ENCODE data around the gene KCNQ1OT1.

The KCNQ1OT1 gene

DNA sequence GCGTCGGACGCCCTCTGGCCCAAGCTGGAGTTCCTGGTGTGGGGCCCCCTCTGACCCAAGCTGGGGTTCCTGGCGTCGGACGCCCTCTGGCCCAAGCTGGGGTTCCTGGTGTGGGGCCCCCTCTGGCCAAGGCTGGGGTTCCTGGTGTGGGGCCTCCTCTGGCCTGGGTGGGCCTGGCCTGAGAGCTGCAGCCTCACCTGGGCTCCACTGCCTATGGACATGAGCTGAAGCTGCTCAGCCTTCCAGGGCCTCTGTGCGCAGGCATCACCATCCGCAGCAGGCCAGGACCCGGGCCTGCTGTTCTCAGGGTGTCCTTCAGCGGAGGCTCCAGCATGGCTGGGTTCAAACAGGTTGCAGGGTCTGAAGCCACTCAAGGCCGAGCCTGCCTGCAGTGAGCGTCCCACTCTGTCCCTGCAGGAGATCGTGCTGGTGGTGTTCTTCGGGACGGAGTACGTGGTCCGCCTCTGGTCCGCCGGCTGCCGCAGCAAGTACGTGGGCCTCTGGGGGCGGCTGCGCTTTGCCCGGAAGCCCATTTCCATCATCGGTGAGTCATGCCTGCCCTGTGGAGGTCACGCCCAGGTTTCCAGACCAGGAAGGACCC, 129.5 kb downstream of the KCNQ1OT1 start:
- DNase-seq (ENCODE audit: low read depth) = no peak

DNA sequence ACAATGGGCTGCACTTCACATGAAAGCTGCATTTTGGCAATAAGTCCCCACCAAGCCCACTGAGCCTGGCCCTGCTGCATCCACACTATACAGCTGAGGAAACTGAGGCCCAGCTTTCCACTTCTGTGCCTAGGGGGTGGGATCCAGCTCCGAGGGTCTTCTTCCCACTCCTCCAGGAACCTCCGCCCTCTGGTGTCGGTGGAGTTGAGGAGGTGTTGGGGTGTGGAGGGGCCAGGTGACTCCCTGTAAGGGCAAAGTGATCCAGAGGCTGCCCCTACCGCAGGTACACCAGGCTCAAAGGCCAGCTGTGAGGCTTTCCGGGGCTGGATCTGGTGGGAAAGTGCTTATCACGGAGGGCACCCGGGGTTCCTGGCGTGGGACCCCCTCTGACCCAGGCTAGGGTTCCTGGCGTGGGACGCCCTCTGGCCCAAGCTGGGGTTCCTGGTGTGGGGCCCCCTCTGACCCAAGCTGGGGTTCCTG, 130.0 kb downstream of the KCNQ1OT1 start:
- no peak for DNase-seq (ENCODE audit: low read depth)

DNA sequence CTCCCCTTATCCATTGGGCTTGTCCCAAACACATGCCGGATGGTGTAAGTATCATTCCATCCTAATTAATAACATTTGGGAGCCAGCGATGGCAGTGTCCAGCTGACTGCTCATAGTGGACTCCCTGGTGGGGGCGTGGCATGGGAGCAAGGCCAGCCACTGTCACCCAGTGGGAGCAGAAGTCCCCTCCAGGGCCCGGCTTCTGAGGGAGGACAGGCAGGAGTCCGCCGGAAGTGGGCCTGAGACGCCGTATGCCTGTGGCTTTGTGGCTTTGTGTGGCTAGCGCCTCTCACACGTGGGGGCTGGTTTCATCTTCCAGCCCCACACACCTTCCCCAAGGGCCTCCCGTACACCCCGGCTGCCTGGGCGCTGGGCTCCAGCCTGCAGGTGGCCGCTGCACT, 130.5 kb downstream of the KCNQ1OT1 start:
- DNase-seq (ENCODE audit: low read depth) = no peak

DNA sequence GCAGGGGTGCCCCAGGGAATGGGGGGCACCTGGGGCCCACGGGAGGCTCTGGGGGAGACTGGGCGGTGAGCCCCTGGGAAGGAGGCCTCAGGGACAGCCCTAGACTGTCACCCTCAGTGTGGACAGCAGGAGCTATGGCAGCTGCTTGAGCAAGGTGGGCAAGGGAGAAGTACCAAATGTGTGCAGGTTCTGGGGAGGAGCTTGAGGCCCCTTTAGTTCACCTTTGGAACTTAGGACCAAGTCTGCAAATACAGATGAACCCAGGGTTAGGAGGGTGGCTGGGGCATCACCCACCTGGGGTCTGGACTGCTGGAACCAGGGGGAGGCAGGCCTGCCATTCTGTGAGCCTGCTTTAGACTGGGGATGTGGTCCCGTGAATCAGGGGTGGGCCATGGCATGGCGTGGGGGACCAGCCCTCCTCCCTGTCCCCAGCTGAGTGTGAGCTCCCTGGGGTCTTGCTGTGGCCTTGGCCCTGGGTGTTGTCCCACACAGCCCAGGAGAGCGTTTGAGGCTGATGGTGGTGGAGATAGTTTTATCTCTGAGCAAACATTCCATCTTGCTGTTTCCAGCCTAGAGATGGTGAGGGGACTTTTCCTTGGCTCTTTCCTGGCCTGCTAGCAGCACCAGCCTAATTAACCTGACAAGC, 132.6 kb downstream of the KCNQ1OT1 start:
- DNase-seq (ENCODE audit: low read depth) = no peak

DNA sequence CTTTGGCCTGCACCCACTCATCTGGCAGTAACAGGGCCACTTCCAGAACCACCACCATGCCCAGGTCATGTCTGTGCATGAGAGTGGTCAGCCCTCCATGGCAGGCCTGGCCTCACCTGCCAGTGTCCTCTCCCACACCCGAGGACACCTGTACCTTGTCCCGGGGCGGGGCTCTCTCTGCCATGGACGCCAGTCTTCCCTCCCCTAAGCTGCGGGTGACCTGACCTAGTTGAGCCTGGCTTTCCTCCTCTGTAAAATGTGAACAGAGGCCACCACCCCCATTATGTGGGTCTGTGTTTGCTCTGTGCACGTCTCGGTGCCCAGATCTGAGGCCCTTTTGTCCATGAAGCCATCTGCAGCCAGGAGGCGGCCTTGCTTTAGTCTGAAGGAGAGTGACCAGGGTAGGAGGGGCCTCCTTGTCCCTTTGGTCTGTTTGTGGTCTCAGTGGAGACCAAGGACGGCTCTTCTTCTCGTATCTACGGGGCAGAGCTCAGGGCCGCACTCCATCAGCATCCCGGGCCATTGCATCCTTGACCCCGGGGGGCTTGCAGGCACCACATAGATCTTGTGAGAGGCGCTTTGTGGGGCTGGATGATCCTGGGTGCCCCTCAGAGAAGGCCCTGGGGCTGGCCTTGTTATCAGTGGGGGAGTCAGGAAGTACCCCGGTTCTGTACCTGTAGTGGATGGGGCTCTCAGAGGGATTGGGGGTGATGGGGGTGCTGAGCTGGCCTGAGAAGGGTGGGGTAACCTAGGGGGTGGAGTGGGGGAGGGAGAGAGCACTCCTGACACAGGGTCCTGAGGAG, 133.4 kb downstream of the KCNQ1OT1 start:
- no peak for DNase-seq (ENCODE audit: low read depth)

DNA sequence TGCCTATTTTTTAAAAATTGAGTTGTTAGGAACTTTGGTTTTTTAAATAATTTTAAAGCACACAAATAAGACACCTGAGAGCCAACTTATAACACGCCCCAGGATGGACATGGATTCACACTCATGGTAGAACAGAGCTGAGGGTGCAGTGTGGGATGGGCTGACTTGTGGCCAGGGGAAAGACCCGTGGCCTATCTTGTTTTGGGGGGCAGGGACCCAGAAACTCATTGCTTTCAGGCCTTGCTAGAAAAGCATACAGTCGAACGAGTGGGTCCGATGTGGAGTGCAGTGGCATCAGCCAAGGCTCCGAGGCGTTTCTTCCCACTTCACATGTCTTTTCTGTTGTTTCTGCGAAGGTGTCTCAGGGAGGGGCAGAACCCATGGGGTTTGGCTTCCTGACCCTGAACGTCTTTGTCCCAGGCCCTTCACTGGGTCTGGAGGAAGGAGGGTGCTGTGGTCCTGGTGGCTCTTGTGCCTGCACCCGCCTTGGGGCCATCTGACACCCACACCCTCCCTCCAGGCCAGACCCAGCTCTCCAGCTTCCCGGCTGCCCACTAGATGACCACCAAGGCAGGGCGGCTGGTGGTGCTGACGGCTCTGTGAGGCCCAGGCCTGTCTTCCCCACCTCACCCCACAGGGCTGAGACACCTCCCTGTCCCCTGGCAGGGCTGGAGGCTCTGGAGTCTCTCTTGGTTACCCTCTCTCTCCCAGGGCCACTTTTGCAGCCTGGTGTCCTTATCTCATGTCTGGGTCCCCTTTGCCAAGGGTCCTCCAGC, 134.2 kb downstream of the KCNQ1OT1 start:
- DNase-seq (ENCODE audit: low read depth) = no peak

DNA sequence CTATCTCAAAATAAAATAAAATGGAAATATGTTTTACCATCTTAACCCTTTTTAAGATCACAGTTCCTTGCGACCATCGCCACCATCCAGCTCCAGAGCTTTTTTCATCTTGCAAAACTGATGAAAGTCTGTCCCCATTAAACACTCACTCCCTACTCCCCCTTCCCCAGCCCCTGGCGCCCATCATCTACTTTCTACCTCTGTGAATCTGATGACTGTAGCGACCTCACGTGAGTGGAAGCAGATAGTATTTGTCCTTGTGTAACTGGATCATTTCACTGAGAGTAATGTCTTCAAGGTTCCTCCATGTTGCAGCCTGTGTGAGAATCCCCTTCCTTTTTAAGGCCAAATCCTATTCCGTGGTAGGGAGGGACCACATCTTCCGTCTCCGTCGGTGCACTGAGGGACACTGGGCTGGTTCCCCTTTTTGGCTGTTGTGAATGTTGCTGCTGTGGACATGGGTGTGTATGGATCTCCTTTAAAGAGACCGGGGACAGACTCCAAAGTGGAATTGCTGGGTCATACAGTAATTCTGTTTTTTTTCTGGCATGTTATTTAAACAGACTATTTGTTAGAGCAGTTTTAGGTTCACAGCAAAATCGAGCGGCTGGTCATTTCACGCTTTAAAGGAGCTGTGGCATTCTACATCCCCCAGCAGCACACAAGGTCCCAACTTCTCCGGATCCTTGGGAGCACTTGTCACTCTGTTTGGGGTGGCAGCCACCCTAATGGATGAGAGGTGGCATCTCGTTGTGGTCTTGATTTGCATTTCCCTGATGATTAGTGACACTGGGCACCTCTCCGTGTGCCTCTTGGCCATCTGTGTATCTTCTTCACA, 135.0 kb downstream of the KCNQ1OT1 start:
- no peak for DNase-seq (ENCODE audit: low read depth)

DNA sequence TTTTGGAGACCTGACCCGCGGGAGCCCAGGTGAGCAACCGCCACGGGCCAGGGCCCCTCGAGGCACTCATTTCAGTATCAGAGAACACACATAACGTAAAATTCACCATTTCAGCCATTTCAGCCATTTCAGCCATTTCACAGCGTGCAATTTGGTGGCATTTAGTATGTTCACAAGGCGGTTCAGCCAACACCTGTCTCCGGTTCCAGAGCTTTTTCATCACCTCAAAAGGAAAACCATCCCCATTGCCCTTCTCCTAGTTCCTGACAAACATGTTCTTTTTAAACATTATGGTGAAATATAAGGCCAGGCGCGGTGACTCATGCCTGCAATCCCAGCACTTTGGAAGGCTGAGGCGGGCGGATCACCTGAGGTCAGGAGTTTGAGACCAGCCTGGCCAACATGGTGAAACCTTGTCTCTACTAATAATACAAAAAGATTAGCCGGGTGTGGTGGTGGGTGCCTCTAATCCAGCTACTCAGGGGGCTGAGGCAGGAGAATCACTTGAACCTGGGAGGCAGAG, 135.7 kb downstream of the KCNQ1OT1 start:
- no peak for DNase-seq (ENCODE audit: low read depth)

DNA sequence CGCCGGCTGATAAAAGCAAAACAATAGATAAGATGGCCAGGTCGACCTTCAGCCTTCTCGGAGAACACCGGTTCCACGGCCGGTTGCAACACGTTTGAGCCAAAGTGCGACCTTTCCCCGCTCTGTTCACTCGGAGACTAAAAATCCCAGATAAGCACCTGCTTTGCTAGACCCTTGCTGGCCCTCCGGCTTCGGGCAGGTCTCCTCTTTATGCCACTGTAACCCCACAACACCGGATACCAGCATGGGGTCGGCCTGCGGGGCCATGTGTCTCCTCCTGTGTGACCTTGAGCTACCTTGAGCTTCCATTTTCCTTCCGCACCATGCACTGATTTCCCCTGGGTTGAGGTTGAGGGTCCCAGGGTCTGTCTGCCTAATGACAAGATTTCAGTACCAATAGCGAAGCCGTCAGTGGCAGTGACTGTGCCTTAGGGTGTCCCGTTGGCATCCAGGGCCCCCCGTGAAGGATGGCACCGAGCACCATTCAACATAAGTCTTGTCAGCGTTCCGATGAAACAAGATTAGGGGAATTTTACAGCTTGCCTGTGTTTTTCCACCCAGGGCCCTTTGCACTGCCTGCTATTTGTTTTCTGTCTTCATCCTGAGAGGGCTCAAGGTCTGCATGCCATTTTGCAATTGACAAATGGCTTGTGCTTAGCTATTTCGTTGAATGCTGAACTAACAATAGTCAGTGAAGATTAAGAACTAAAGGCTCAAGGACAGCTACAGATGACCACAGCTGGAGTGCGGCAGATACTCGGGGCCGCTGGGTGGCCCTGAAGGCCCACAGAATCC, 136.4 kb downstream of the KCNQ1OT1 start:
- DNase-seq (ENCODE audit: low read depth) = no peak

DNA sequence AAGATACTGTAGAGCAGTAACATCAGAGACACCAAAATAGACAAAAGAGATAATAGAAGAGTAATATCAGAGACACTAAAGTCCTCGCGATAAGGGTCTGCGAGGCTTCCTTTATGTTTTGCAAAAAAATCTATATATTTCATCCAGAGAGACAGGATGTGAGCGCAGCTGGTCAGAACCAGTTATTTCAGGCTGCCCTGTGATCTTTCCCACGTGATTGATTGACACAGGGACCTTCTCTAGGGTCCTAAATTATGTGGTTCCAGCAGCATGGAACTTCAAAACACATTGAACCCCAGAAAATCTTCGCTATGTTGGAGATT, 136.9 kb downstream of the KCNQ1OT1 start:
- no peak for DNase-seq (ENCODE audit: low read depth)

DNA sequence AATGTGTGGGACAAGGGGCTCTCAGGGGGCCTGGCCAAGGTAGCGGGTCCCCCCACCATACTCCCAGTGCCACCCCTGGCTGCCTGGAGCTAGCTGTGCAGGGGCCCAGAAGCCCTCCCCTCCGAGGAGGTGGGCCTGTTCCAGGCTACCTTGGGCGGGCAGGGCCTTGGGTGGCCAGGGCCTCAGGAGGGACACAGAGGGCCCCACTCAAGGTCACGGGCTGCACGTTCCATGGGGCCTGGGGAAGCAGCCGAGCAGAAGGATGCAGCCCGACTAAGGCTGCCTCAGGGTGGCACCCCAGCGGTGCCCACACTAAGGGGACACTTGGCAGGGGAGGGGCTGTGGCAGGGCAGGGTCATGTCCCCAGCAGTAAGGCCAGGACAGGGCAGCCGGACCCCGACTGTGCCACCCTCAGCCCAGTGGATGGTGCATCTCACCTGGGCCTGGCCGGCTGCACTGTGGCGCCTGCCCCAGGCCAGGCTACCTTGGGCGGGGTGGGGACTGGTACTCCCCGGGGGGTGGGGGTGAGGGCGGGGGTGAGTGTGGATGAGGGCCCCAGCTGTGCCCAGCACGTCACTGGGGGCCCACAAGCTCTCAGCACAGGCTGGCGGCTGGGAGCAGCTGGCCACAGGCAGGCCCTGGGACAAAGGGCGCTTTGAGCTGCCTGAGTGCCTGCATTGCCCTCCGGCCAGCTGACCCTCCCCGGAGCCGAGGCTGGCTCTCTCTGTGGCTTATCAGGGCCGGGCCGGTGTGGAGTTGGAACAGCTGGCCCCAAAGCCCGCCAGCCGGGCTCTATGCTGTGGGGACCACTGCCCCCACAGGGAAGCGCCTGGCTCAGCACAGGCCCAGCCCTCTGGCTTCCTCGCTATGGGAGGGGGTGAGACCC, 137.9 kb downstream of the KCNQ1OT1 start:
- DNase-seq (ENCODE audit: low read depth) = no peak

DNA sequence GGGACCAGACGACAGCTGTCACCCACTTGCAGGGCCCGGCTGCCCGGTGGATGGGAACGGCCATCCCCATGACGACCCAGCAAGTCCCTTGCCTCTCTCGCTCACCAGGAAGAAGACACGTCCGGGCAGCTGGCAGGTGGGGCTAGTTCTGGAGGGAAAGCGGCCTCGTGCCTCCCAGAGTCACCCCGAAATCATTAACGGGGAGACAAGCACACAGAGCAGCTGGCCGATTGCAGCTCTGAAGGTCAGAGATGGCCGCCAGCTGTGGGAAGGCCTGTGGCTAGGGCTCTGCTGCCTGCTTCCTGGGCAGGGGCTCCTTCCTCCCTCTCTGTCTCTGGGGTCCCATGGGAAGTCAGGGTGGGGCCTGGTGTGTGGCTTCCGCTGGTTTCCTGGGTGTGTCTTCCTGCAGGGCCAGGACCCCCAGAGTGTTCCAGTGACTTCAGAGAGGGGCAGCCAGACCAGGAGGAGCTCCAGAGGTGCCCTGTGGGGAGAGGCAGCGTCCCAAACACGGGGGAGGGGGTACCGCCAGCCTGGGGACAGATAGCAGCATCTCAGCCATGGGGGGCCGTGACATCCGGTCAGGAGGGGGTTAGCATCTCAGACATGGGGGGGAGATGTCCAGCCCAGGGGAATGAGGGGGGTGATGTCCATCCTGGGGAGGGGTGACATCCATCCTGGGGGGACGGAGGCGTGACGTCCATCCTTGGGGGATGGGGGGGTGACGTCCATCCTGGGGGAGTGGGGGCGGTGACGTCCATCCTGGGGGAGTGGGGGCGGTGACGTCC, 140.1 kb downstream of the KCNQ1OT1 start:
- no peak for DNase-seq (ENCODE audit: low read depth)

DNA sequence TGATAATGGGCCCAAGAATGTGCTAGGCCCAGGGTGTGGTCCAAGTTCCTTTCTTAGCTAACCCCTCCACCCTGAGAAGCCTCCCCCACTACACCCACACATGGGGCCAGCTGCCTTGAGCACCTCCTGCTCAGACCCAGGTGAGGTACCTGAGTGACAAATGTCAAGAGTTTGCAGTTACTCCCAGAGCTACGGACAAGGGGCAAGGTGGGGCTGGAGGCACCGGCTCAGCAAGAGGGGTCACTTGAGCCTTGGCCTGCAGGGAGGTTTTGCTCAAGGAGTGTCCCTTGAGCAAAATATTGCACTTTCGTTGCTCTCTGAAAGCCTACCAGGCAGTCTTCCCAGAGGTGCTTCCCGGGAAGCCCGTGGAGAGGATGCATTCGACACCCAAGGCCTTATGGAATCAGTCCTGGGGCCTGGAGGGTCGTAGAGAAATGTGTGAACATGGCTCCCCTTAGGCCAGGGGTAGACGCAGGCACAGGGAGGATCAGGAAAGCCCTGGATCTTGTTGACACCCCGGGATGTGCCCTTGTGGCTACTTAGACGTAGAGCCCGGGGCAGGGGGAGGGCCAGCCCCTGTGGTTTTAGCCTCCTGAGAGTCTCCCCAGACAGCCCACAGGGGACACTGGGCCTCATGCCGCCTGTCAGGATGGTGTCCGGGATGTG, 140.8 kb downstream of the KCNQ1OT1 start:
- DNase-seq (ENCODE audit: low read depth) = no peak

DNA sequence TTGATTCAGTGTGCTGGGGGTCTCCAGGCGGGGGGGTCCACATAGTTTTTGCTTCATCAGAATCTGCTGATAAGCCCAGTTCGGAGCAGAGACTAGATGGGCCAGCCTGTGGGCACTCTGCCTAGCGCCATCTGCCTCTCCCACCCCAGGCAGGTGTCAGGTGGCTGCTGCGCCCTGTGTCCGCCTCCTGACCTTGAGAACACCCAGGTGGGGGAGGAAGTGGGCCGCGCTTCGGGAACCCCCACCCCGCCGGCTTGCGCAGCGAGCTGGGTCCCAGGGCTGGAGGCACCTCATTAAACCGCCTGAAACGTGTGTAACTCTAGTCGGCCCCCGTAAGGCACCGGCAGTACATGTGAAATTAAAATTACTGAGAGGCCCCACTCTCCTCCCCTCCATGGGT, 141.4 kb downstream of the KCNQ1OT1 start:
- no peak for DNase-seq (ENCODE audit: low read depth)

Measured in fibroblast of the conjunctiva (primary cell).